Measurements from ENCODE around the gene ULK4.
"Not testable (repeated sequence)": the region's sequence is repeated elsewhere in the genome, so short reads cannot be mapped to it uniquely, and the experiment has no call there.

ULK4 gene

DNA sequence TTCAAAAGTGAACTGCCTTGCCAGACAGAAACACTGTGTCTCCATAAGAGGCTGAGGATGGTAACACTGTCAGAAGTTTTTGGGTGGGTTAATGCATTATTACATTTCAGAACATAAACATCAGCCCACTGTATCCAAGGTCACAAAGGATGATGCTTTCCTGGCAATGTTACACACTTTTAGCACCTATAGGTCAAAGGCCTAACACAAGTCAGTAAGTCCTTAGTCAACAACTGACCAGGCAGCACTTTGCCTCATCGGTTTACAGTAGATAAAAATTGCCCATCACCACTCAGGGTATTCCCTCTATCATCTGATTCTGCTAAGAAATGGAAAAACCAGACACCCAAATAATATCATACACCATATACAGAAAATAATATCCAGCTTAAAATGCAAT lies 664.2 kb downstream of the ULK4 start:
- Histone ChIP-seq H3K4me1 (ENCODE audit: control insufficient read depth, insufficient read depth, low read length) (no peaks in the 10 kb centered on the region), H3K4me3 (ENCODE audit: insufficient read depth, low read depth, low read length) (no peak overlapping the region), H3K27ac (ENCODE audit: insufficient read depth, low read depth, low read length, poor library complexity, severe bottlenecking) (no peak overlapping the region), H3K9me3 (ENCODE audit: control insufficient read depth, low read length) (no peaks in the 10 kb centered on the region), H3K27me3 (ENCODE audit: control insufficient read depth, insufficient read depth, low read length, poor library complexity, severe bottlenecking) (no peaks in the 10 kb centered on the region), H3K36me3 (ENCODE audit: control insufficient read depth, insufficient read depth, low read length) (no peaks in the 10 kb centered on the region)
- WGBS, 2 experiments = 84 to 90% methylated on average over 1 of the region's 1 CpG

GRCh38 chr3:41296556-41296955 lies 665.3 kb downstream of the ULK4 start:
- H3K4me3 ChIP-seq (ENCODE audit: insufficient read depth, low read depth, low read length) = no peak overlapping the region
- no peaks in the 10 kb centered on the region for H3K4me1 ChIP-seq (ENCODE audit: control insufficient read depth, insufficient read depth, low read length)
- no peak overlapping the region for H3K27ac ChIP-seq (ENCODE audit: insufficient read depth, low read depth, low read length, poor library complexity, severe bottlenecking)
- no peaks in the 10 kb centered on the region for H3K36me3 ChIP-seq (ENCODE audit: control insufficient read depth, insufficient read depth, low read length)
- H3K9me3 ChIP-seq (ENCODE audit: control insufficient read depth, low read length) = no peaks in the 10 kb centered on the region
- WGBS, 2 experiments = 94% methylated on average over 2 of the region's 2 CpGs
- no peaks in the 10 kb centered on the region for H3K27me3 ChIP-seq (ENCODE audit: control insufficient read depth, insufficient read depth, low read length, poor library complexity, severe bottlenecking)

GRCh38 chr3:41295740-41296139 lies 666.2 kb downstream of the ULK4 start:
- Histone ChIP-seq H3K36me3 (ENCODE audit: control insufficient read depth, insufficient read depth, low read length) (no peaks in the 10 kb centered on the region), H3K4me3 (ENCODE audit: insufficient read depth, low read depth, low read length) (no peak overlapping the region), H3K27me3 (ENCODE audit: control insufficient read depth, insufficient read depth, low read length, poor library complexity, severe bottlenecking) (no peaks in the 10 kb centered on the region), H3K27ac (ENCODE audit: insufficient read depth, low read depth, low read length, poor library complexity, severe bottlenecking) (no peak overlapping the region), H3K9me3 (ENCODE audit: control insufficient read depth, low read length) (no peaks in the 10 kb centered on the region), H3K4me1 (ENCODE audit: control insufficient read depth, insufficient read depth, low read length) (no peaks in the 10 kb centered on the region)
- 60 to 63% methylated on average over 3 of the region's 3 CpGs for WGBS, 2 experiments

GRCh38 chr3:41293169-41293681 lies 668.7 kb downstream of the ULK4 start:
- Histone ChIP-seq H3K27me3 (ENCODE audit: control insufficient read depth, insufficient read depth, low read length, poor library complexity, severe bottlenecking) (no peaks in the 10 kb centered on the region), H3K36me3 (ENCODE audit: control insufficient read depth, insufficient read depth, low read length) (no peaks in the 10 kb centered on the region), H3K9me3 (ENCODE audit: control insufficient read depth, low read length) (no peaks in the 10 kb centered on the region), H3K27ac (ENCODE audit: insufficient read depth, low read depth, low read length, poor library complexity, severe bottlenecking) (no peak overlapping the region), H3K4me3 (ENCODE audit: insufficient read depth, low read depth, low read length) (no peak overlapping the region), H3K4me1 (ENCODE audit: control insufficient read depth, insufficient read depth, low read length) (no peaks in the 10 kb centered on the region)
- WGBS, 2 experiments = 100% methylated on average over 1 of the region's 1 CpG; no CpG with 5 or more reads in 1 of the 2 experiments

GRCh38 chr3:41290736-41291135 lies 671.2 kb downstream of the ULK4 start:
- H3K4me1 ChIP-seq (ENCODE audit: control insufficient read depth, insufficient read depth, low read length) = no peaks in the 10 kb centered on the region
- no peaks in the 10 kb centered on the region for H3K9me3 ChIP-seq (ENCODE audit: control insufficient read depth, low read length)
- no peak overlapping the region for H3K27ac ChIP-seq (ENCODE audit: insufficient read depth, low read depth, low read length, poor library complexity, severe bottlenecking)
- H3K4me3 ChIP-seq (ENCODE audit: insufficient read depth, low read depth, low read length) = no peak overlapping the region
- no peaks in the 10 kb centered on the region for H3K36me3 ChIP-seq (ENCODE audit: control insufficient read depth, insufficient read depth, low read length)
- H3K27me3 ChIP-seq (ENCODE audit: control insufficient read depth, insufficient read depth, low read length, poor library complexity, severe bottlenecking) = no peaks in the 10 kb centered on the region
- 88 to 92% methylated on average over 1 to 4 of the region's 4 CpGs for WGBS, 2 experiments

DNA sequence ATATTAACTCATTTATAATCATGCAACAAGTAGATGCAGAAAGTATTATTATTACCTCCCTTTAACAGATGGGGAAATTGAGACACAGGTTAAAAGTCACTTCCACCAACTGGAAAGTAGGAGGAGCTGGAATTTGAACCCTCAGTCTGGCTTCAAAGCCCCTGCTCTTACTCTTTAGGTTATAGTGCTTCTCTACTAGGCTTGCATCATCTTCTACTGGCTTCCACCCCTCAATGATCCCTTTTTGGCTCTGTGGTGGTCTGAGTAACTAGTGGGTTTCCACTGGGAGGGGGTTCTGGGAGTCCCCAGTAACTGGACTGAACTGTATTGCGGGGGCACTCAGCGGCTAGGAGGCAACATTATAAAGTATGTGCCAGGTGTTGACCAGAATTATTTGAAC lies 671.6 kb downstream of the ULK4 start:
- no peaks in the 10 kb centered on the region for H3K9me3 ChIP-seq (ENCODE audit: control insufficient read depth, low read length)
- 92 to 94% methylated on average over 2 of the region's 2 CpGs for WGBS, 2 experiments

DNA sequence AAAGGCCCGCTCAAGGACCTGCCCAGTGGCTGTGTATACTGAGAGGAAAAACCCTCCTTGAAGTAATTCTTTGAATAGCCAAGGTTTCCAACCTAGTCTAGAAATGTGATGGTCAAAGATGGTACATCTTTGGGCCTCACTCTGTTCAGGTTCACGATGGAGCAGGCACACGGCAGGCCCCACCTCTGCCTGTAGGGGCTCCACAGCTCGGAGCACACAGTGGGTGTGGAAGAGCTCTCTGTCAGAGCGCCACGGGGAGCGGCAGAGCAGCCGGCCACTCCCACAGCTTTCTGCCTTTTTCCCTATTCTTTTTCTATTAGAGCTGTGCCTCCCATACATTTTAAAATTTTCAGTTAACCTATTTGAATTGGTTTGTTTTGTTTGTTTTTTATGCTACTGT lies 673.1 kb downstream of the ULK4 start:
- WGBS, 2 experiments = 88 to 89% methylated on average over 8 of the region's 8 CpGs

More for the DNA sequence above, 671.6 kb downstream of the ULK4 start:
- Histone ChIP-seq H3K27ac (ENCODE audit: insufficient read depth, low read depth, low read length, poor library complexity, severe bottlenecking) (no peak overlapping the region), H3K4me3 (ENCODE audit: insufficient read depth, low read depth, low read length) (no peak overlapping the region), H3K27me3 (ENCODE audit: control insufficient read depth, insufficient read depth, low read length, poor library complexity, severe bottlenecking) (no peaks in the 10 kb centered on the region), H3K36me3 (ENCODE audit: control insufficient read depth, insufficient read depth, low read length) (no peaks in the 10 kb centered on the region), H3K4me1 (ENCODE audit: control insufficient read depth, insufficient read depth, low read length) (no peaks in the 10 kb centered on the region)

DNA sequence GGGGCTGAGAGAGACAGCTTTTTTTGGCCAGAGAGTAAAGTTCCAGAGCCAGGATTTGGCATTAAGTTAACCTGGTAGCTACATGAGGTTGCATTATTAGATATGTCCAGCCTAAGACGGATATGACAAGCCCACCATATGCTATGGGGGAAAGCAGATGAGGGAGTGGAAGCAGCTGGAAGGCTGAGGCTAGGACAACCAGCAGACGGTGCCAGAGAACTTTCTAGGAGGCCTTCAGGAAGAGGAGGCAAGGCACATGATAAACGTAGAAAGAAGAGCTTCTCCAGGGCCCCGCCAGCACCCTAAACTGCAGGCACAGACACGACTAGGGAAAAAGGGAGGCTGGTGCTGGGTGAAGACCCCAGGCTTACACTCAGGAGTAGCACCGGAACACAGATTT lies 675.6 kb downstream of the ULK4 start:
- WGBS, 2 experiments = 67% methylated on average over 6 of the region's 6 CpGs
- Histone ChIP-seq H3K27ac (ENCODE audit: insufficient read depth, low read depth, low read length, poor library complexity, severe bottlenecking) (no peak overlapping the region), H3K4me3 (ENCODE audit: insufficient read depth, low read depth, low read length) (no peak overlapping the region)

More for the DNA sequence above, 673.1 kb downstream of the ULK4 start:
- Histone ChIP-seq H3K4me1 (ENCODE audit: control insufficient read depth, insufficient read depth, low read length) (no peaks in the 10 kb centered on the region), H3K27ac (ENCODE audit: insufficient read depth, low read depth, low read length, poor library complexity, severe bottlenecking) (no peak overlapping the region), H3K27me3 (ENCODE audit: control insufficient read depth, insufficient read depth, low read length, poor library complexity, severe bottlenecking) (no peaks in the 10 kb centered on the region), H3K9me3 (ENCODE audit: control insufficient read depth, low read length) (no peaks in the 10 kb centered on the region), H3K36me3 (ENCODE audit: control insufficient read depth, insufficient read depth, low read length) (no peaks in the 10 kb centered on the region), H3K4me3 (ENCODE audit: insufficient read depth, low read depth, low read length) (no peak overlapping the region)

DNA sequence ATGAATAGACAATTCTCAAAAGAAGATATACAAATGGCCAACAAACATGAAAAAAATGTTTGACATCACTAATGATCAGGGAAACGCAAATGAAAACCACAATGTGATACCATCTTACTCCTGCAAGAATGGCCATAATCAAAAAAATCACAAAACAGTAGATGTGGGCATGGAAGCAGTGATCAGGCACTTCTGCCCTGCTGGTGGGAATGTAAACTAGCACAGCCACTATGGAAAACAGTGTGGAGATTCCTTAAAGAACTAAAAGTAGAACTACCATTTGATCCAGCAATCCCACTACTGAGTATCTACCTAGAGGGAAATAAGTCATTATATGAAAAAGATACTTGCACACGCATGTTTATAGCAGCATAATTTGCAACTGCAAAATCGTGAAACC lies 677.0 kb downstream of the ULK4 start:
- 83 to 88% methylated on average over 1 to 3 of the region's 3 CpGs for WGBS, 2 experiments
- not testable (repeated sequence) for H3K27ac ChIP-seq (ENCODE audit: insufficient read depth, low read depth, low read length, poor library complexity, severe bottlenecking); H3K9me3 ChIP-seq (ENCODE audit: control insufficient read depth, low read length); H3K36me3 ChIP-seq (ENCODE audit: control insufficient read depth, insufficient read depth, low read length); H3K27me3 ChIP-seq (ENCODE audit: control insufficient read depth, insufficient read depth, low read length, poor library complexity, severe bottlenecking); H3K4me1 ChIP-seq (ENCODE audit: control insufficient read depth, insufficient read depth, low read length); H3K4me3 ChIP-seq (ENCODE audit: insufficient read depth, low read depth, low read length)

More for the DNA sequence above, 675.6 kb downstream of the ULK4 start:
- Histone ChIP-seq H3K27me3 (ENCODE audit: control insufficient read depth, insufficient read depth, low read length, poor library complexity, severe bottlenecking) (no peaks in the 10 kb centered on the region), H3K9me3 (ENCODE audit: control insufficient read depth, low read length) (no peaks in the 10 kb centered on the region), H3K4me1 (ENCODE audit: control insufficient read depth, insufficient read depth, low read length) (no peaks in the 10 kb centered on the region), H3K36me3 (ENCODE audit: control insufficient read depth, insufficient read depth, low read length) (no peaks in the 10 kb centered on the region)

DNA sequence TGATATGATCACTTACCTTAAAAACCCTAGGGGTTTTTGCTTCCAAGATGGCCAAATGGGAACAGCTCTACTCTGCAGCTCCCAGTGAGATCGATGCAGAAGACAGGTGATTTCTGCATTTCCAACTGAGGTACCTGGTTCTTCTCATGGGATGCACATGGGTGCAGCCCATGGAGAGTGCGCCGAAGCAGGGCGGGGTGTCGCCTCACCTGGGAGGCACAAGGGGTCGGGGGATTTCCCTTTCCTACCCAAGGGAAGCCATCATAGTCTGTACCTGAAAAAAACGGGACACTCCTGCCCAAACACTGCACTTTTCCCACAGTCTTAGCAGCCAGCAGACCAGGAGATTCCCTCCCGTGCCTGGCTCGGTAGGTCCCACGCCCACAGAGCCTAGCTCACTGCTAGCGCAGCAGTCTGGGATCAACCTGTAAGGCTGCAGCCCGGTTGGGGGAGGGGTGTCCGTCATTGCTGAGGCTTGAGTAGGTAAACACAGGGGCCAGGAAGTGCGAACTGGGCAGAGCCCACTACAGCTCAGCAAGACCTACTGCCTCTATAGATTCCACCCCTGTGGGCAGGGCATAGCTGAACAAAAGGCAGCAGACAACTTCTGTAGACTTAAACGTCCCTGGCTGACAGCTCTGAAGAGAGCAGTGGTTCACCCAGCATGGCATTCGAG lies 684.0 kb downstream of the ULK4 start:
- no peak overlapping the region for H3K4me3 ChIP-seq (ENCODE audit: insufficient read depth, low read depth, low read length)
- no peaks in the 10 kb centered on the region for H3K27me3 ChIP-seq (ENCODE audit: control insufficient read depth, insufficient read depth, low read length, poor library complexity, severe bottlenecking)
- H3K9me3 ChIP-seq (ENCODE audit: control insufficient read depth, low read length) = no peaks in the 10 kb centered on the region
- 61% methylated on average over 16 of the region's 16 CpGs for WGBS, 2 experiments
- peaks cover 4% of the 10 kb centered on the region for H3K4me1 ChIP-seq (ENCODE audit: control insufficient read depth, insufficient read depth, low read length)
- H3K36me3 ChIP-seq (ENCODE audit: control insufficient read depth, insufficient read depth, low read length) = no peaks in the 10 kb centered on the region
- no peak overlapping the region for H3K27ac ChIP-seq (ENCODE audit: insufficient read depth, low read depth, low read length, poor library complexity, severe bottlenecking)
